IPS DF 4.7 (cell line): ENCODE results near the gene ZNF587B.
"Not testable (repeated sequence)": the region's sequence is repeated elsewhere in the genome, so short reads cannot be mapped to it uniquely, and the experiment has no call there.

ENCODE experiments used
- DNase-seq: peaks from one replicate; pipeline ENCODE4 v3.0.0-alpha.2; 2013; ENCODE audit warnings: low spot score; ENCODE audit errors: extremely low read depth

ZNF587B gene

DNA sequence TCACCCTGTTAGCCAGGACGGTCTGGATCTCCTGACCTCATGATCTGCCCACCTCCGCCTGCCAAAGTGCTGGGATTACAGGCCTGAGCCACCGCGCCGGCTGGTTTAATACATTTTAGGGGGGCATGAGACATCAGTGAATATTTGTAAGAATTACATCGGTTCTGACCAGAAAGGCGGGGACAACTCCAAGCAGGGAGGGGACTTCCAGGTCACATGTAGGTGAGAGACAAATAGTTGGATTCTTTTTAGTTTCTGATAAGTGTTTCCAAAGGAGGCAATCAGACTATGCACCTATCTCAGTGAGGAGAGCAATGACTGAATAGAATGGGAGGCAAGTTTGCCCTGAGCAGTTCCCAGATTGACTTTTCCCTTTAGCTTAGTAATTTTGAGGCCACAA lies 11.7 kb upstream of the ZNF587B start:
- DNase-seq, result no peak

GRCh38 chr19:57819475-57820148 lies 10.5 kb upstream of the ZNF587B start:
- no peak for DNase-seq

GRCh38 chr19:57820599-57820998 lies 9.5 kb upstream of the ZNF587B start:
- no peak for DNase-seq

- DNase-seq, result not testable (repeated sequence)
Measured at GRCh38 chr19:57821095-57821494, 9.0 kb upstream of the ZNF587B start.

DNA sequence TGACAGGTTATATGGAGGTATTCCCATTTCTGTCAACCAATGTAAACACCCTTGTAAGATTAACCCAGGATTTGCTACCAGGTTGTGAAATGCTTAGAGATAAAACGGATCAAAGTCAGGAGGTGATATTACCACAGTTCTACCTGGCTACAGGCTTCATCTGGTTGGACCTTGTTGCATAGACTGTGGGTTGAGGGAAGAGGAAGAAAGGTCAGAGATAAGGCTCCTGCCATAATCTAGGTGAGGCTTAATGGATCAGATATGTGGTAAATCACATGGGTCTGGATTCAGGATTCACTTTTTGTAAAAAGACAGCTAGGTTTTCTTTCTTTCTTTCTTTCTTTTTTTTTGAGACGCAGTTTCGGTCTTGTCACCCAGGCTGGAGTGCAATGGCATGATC lies 8.6 kb upstream of the ZNF587B start:
- not testable (repeated sequence) for DNase-seq

- not testable (repeated sequence) for DNase-seq
Measured at GRCh38 chr19:57823155-57823554, 6.9 kb upstream of the ZNF587B start.

GRCh38 chr19:57823608-57824007 lies 6.5 kb upstream of the ZNF587B start:
- DNase-seq, result not testable (repeated sequence)

- no peak for DNase-seq
Measured at GRCh38 chr19:57825511-57825910, 4.6 kb upstream of the ZNF587B start.

DNA sequence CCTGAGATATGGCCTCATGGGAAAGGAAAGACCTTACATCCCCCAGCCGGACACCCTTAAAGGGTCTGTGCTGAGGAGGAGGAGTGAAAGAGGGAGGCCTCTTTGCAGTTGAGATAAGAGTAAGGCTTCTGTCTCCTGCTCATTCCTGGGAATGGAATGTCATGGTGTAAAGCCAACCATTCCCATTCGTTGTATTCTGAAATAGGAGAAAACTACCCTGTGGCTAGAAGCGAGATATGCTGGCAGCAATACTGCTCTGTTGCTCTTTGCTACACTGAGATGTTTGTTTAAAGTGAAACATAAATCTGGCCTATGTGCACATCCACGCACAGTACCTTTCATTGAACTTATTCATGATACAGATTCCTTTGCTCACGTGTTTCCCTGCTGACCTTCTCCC lies 783 bp upstream of the ZNF587B start:
- DNase-seq, result no peak

DNA sequence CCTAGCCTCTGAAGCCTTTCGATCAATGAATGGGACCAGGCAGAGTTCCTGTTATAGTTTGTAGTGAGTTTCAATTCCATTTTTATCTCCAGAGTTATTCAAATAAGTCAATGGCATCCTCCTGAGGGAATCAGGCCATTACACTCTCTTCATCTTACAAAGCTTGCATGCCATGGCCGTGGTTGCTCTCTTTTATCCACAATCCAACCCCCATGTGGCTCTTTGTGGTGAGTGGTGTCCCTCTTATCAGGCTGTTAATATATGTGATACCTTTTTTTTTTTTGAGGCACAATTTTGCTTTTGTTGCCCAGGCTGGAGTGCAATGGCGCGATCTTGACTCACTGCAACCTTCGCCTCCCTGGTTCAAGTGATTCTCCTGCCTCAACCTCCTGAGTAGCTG lies 6.9 kb downstream of the ZNF587B start:
- DNase-seq, result not testable (repeated sequence)

- not testable (repeated sequence) for DNase-seq
Measured at GRCh38 chr19:57838622-57839191, 8.6 kb downstream of the ZNF587B start.

DNA sequence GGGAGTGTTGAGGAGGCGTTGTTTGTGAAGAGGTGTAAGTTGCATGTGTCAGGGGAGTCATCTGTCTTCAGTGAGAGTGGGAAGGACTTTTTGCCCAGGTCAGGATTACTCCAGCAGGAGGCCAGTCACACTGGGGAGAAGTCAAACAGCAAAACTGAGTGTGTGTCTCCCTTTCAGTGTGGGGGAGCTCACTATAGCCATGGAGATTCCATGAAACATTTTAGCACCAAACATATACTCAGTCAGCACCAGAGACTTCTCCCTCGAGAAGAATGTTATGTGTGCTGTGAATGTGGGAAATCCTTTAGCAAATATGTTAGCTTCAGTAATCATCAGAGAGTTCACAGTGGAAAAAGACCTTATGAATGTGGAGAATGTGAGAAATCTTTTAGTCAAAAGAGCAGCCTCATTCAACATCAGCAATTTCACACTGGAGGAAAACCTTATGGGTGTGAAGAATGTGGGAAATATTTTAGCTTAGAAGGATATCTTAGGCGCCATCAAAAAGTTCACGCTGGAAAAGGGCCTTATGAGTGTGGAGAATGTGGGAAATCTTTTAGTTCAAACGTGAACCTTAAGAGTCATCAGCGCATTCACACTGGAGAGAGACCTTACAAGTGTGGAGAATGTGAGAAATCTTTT lies 11.1 kb downstream of the ZNF587B start:
- no peak for DNase-seq

GRCh38 chr19:57847164-57847563 lies 17.1 kb downstream of the ZNF587B start:
- not testable (repeated sequence) for DNase-seq

- not testable (repeated sequence) for DNase-seq
Measured at GRCh38 chr19:57849162-57849665, 19.1 kb downstream of the ZNF587B start.

- peak; percentile 72 for DNase-seq
Measured at GRCh38 chr19:57849666-57850473, 19.8 kb downstream of the ZNF587B start, which contains the start of gene ZNF587. Gene ZNF587, plus strand, starts transcription at chr19:57849859. Its CDS starts 180 bp downstream, at chr19:57850039.

DNA sequence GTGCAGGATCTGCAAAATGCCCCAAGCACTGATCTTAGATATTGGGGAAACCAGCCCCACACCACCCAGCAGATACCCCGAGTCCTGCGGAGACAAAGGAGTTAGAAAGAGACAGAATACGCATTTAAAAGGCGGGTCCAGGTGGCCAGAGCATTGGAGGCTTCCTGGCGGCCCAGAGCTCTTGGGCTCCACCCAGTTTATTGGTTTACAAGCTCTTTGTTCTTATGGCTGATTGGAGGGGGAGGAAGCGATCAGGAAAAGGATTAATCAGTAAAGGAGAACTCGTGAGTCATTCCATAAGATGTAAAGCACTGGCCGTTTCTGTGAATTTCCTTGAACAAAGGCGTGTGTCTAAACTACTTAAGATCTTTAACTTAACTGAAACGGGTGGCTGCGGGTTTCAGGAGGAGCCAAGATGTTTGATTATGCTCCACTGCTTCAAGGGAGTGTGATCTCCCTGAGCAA lies 20.5 kb downstream of the ZNF587B start:
- no peak for DNase-seq

DNA sequence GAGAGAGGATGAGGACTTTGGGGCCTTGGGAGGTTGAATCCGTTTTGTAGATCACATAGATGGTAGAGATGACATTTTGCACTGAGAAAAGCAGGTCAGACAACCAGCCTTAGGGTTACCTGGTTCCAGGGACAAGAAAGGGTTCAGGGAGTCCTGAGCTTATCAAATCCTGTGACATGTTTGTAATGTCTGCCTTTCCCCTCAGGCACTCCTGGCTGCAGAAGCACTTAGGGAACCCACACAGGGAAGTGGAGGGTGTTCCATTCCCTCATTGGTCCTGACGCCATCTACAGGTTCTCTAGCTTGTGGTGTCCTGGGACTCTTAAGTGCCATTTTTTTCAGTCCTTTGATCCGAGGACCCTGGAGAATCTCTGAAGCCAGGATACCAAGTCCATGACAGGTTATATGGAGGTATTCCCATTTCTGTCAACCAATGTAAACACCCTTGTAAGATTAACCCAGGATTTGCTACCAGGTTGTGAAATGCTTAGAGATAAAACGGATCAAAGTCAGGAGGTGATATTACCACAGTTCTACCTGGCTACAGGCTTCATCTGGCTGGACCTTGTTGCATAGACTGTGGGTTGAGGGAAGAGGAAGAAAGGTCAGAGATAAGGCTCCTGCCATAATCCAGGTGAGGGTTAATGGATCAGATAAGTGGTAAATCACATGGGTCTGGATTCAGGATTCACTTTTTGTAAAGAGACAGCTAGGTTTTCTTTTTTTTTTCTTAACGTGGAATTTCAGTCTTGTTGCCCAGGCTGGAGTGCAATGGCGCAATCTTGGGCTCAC lies 21.9 kb downstream of the ZNF587B start:
- not testable (repeated sequence) for DNase-seq

GRCh38 chr19:57854117-57854516 lies 24.0 kb downstream of the ZNF587B start:
- not testable (repeated sequence) for DNase-seq

DNA sequence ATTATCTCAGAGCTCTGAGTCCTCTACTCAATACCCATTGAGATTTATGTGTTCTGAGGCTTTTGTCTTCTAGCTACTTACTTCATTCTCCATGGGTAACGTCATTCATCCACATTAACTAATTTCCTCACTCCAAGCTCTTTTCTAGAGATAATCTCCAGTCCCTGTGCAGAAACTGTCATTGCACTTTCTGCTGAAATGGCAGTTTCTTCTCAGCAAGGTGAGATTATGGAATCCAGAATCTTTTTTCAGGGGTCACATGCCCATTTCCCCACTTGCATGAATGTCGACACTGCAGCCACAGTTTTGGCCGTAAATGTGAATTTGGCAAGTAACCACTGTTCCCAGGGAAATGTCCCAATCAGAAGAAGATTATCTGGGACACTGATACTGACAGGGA lies 32.3 kb downstream of the ZNF587B start:
- not testable (repeated sequence) for DNase-seq

DNA sequence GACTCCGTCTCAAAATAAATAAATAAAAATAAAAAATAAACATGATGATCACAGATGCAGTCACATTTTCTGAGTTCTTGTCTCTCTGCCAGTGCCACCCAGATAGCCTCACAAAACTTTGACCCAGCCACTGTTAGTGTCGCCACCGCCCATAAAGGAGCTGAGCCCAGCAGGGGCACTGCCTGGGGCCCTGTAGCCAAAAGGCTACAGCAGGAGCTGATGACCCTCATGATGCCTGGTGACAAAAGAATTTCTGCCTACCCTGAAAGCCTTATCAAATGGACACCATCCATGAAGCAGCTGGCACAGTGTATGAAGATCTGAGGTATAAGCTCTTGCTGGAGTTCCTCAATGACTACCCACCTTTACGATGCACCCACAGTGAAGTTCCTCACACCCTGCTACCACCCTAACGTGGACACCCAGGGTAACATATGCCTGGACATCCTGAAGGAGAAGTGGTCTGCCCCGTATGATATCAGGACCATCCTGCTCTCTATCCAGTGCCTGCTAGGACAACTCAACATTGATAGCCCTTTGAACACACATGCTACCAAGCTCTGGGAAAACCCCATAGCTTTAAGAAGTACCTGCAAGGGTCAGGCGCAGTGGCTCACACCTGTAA lies 37.9 kb downstream of the ZNF587B start:
- no peak for DNase-seq
